IMR-90 (cell line): ENCODE measurements around the gene ATP6V0C. TPM values are rescaled to one million over a fixed set of nuclear protein-coding genes. Genes with fewer than 3 reads are reported as not detected.

ENCODE experiments used
- ATAC-seq: fragments of 200-7000 bp; cut with Tn5 transposase; 2 replicates; pipeline ENCODE4 v1.9.1; 2020; ENCODE audit warnings: low read depth, mild to moderate bottlenecking, moderate library complexity
- BruUV-seq: library from RNA; stranded (reverse); fragments of 400-500 nt; replicated peaks from 2 replicates; lab custom pipeline; 2021; lab: Mats Ljungman, UMichigan
- CTCF ChIA-PET: fragments of 300-600 bp; formaldehyde crosslinking; extraction: SDS; loops from one replicate; lab custom pipeline; 2021; ENCODE audit warnings: antibody characterized with exemption; lab: Yijun Ruan, JAX
- POLR2A ChIA-PET: fragments of 300-600 bp; sonication (Branson Sonifier 250); formaldehyde crosslinking; loops from one replicate; lab custom pipeline; 2022; ENCODE audit warnings: antibody characterized with exemption; ENCODE audit not compliant: unreplicated experiment; lab: Charles Lee
- DNase-seq: peaks from one replicate; pipeline ENCODE4 v3.0.0; 2013
- H2AFZ ChIP-seq: replicated peaks from 2 replicates; pipeline ENCODE3; 2013; ENCODE audit warnings: low read length, mild to moderate bottlenecking; ENCODE audit not compliant: poor library complexity
- H2AK5ac ChIP-seq: 2 replicates; pipeline ENCODE4 v1.6.1; 2013; ENCODE audit warnings: low read depth, low read length, inconsistent platforms
- H2AK9ac ChIP-seq: replicated peaks from 2 replicates; pipeline ENCODE3; 2013; ENCODE audit warnings: mild to moderate bottlenecking, low read depth, low read length, moderate library complexity; ENCODE audit not compliant: poor library complexity
- H2BK120ac ChIP-seq: 2 replicates; pipeline ENCODE4 v1.6.1; 2013; ENCODE audit warnings: low read depth, low read length, inconsistent platforms
- H2BK15ac ChIP-seq: 3 replicates; pipeline ENCODE4 v1.6.1; 2013; ENCODE audit warnings: low read depth, low read length, inconsistent platforms
- H2BK20ac ChIP-seq: 2 replicates; pipeline ENCODE4 v1.6.1; 2013; ENCODE audit warnings: low read depth, mild to moderate bottlenecking, inconsistent platforms, low read length, moderate library complexity
- H2BK5ac ChIP-seq: 2 replicates; pipeline ENCODE4 v1.6.1; 2013; ENCODE audit warnings: mild to moderate bottlenecking, low read depth, low read length, inconsistent platforms; ENCODE audit not compliant: poor library complexity, severe bottlenecking
- H3K14ac ChIP-seq: replicated peaks from 2 replicates; pipeline ENCODE4 v1.6.1; 2013; ENCODE audit warnings: low read depth, low read length, inconsistent platforms
- H3K18ac ChIP-seq: 2 replicates; pipeline ENCODE4 v1.6.1; 2013; ENCODE audit warnings: low read depth, low read length, control low read depth
- H3K23ac ChIP-seq: 2 replicates; pipeline ENCODE4 v1.6.1; 2013; ENCODE audit warnings: low read depth, low read length, inconsistent platforms
- H3K27ac ChIP-seq: 2 replicates; pipeline ENCODE4 v1.5.1; 2013; ENCODE audit warnings: mild to moderate bottlenecking, control low read depth, low read length; ENCODE audit not compliant: insufficient read depth
- H3K27me3 ChIP-seq: 2 replicates; pipeline ENCODE4 v1.6.1; 2013; ENCODE audit warnings: low read length; ENCODE audit not compliant: control insufficient read depth, insufficient read depth
- H3K36me3 ChIP-seq: 2 replicates; pipeline ENCODE4 v1.6.1; 2013; ENCODE audit warnings: low read length, mixed read lengths; ENCODE audit not compliant: control insufficient read depth, insufficient read depth
- H3K4ac ChIP-seq: 2 replicates; pipeline ENCODE4 v1.6.1; 2013; ENCODE audit warnings: low read depth, low read length, inconsistent platforms
- H3K4me1 ChIP-seq: 2 replicates; pipeline ENCODE4 v1.6.1; 2013; ENCODE audit warnings: low read length, mixed read lengths; ENCODE audit not compliant: control insufficient read depth, insufficient read depth
- H3K4me2 ChIP-seq: 2 replicates; pipeline ENCODE4 v1.6.1; 2013; ENCODE audit warnings: low read depth, mild to moderate bottlenecking, control low read depth, low read length, moderate library complexity
- H3K4me3 ChIP-seq: 2 replicates; pipeline ENCODE4 v1.5.1; 2013; ENCODE audit warnings: low read depth, mild to moderate bottlenecking, control low read depth, low read length, moderate library complexity; ENCODE audit not compliant: insufficient read depth
- H3K56ac ChIP-seq: 2 replicates; pipeline ENCODE4 v1.6.1; 2013; ENCODE audit warnings: low read length, inconsistent platforms; ENCODE audit not compliant: insufficient read depth; ENCODE audit errors: extremely low read depth
- H3K79me1 ChIP-seq, 2 experiments: 2 replicates each; pipeline ENCODE4 v1.6.1; 2013; ENCODE audit warnings: low read length in 2 of 2, inconsistent platforms in 1 of 2, low read depth in 1 of 2
- H3K9ac ChIP-seq: 2 replicates; pipeline ENCODE4 v1.6.1; 2013; ENCODE audit warnings: low read depth, low read length, control low read depth
- H3K9me1 ChIP-seq: 2 replicates; pipeline ENCODE4 v1.6.1; 2013; ENCODE audit warnings: low read length, inconsistent platforms; ENCODE audit not compliant: insufficient read depth
- H3K9me3 ChIP-seq: 2 replicates; pipeline ENCODE4 v1.6.1; 2013; ENCODE audit warnings: low read length; ENCODE audit not compliant: control insufficient read depth, insufficient read depth
- H4K20me1 ChIP-seq: 2 replicates; pipeline ENCODE4 v1.6.1; 2013; ENCODE audit warnings: low read length, inconsistent platforms; ENCODE audit not compliant: insufficient read depth
- H4K5ac ChIP-seq: 2 replicates; pipeline ENCODE4 v1.6.1; 2013; ENCODE audit warnings: mild to moderate bottlenecking, low read depth, low read length, control low read depth
- H4K8ac ChIP-seq, 2 experiments: 2 replicates each; pipeline ENCODE4 v1.6.1; 2013; ENCODE audit warnings: low read depth in 2 of 2, low read length in 2 of 2, control low read depth in 1 of 2, inconsistent platforms in 1 of 2
- H4K91ac ChIP-seq: 2 replicates; pipeline ENCODE4 v1.6.1; 2013; ENCODE audit warnings: low read depth, low read length, inconsistent platforms; ENCODE audit not compliant: insufficient read depth
- CEBPB ChIP-seq: IDR thresholded peaks from 2 replicates; pipeline ENCODE4 v1.6.1; 2012; ENCODE audit warnings: low read depth, low read length, improper control_type of control experiment
- MAFK ChIP-seq: IDR thresholded peaks from 2 replicates; pipeline ENCODE4 v1.6.1; 2012; ENCODE audit warnings: low read depth, low read length, improper control_type of control experiment
- POLR2A ChIP-seq: IDR thresholded peaks from 2 replicates; pipeline ENCODE4 v1.6.1; 2012; ENCODE audit warnings: mild to moderate bottlenecking, low read depth, low read length
- RAD21 ChIP-seq: IDR thresholded peaks from 2 replicates; pipeline ENCODE4 v1.6.1; 2012; ENCODE audit warnings: low read length, improper control_type of control experiment
- RFX5 ChIP-seq: IDR thresholded peaks from 2 replicates; pipeline ENCODE4 v1.8.0; 2012; ENCODE audit warnings: low read depth, mild to moderate bottlenecking, low read length, moderate library complexity
- WGBS, 2 experiments: methylation state at CpG; one replicate each; pipeline versions ENCODE4 v1.1.5 to v1.1.7; 2013; ENCODE audit warnings: missing lambda C conversion rate in 2 of 2; ENCODE audit not compliant: insufficient read length in 1 of 2; ENCODE audit errors: extremely low coverage in 2 of 2; 5-methylcytosine and 5-hydroxymethylcytosine counted together
- dilution Hi-C: fragments of 300-500 bp; cut with HindIII; formaldehyde crosslinking; loops from one replicate; pipeline ENCODE4 v1.14.3; 2018; ENCODE audit warnings: low sequenced_read_pairs; ENCODE audit not compliant: unreplicated experiment
- in situ Hi-C: fragments of 300-500 bp; cut with MboI; formaldehyde crosslinking; loops from 3 replicates; pipeline ENCODE4 v1.14.3; 2019; ENCODE audit warnings: low sequenced_read_pairs, inconsistent platforms, mixed read lengths
- intact Hi-C: fragments of 100-400 bp; cut with micrococcal nuclease; formaldehyde crosslinking; loops from 2 replicates; pipeline ENCODE4 v1.10.0; 2022
- polyA plus RNA-seq, 3 experiments: library from polyadenylated mRNA; depleted of rRNA; stranded (reverse); fragments of >200 nt; gene quantifications; 2 replicates each; pipeline ENCODE4 v1.2.3, GENCODE V29; 2012; ENCODE audit warnings: low replicate concordance in 1 of 3
- total RNA-seq: library from RNA; depleted of rRNA; stranded (reverse); fragments of >200 nt; gene quantifications from 2 replicates; pipeline ENCODE4 v1.2.3, GENCODE V29; 2012
- TF ChIP-seq, protein P1 (sequence below): fragments of 150-350 bp; IDR thresholded peaks from 2 replicates; pipeline ENCODE4 v1.6.1; 2017; ENCODE audit warnings: mild to moderate bottlenecking, antibody characterized with exemption, low read length, low read depth

ATP6V0C gene
- total and polyA plus RNA-seq, 2 of the 4 experiments (the other 2 are of a cell fraction), result 8.4 to 107 TPM

GRCh38 chr16:2515180-2515851, 1.6 kb downstream of the ATP6V0C start (continued):
- TF ChIP-seq POLR2A, result no peak

DNA sequence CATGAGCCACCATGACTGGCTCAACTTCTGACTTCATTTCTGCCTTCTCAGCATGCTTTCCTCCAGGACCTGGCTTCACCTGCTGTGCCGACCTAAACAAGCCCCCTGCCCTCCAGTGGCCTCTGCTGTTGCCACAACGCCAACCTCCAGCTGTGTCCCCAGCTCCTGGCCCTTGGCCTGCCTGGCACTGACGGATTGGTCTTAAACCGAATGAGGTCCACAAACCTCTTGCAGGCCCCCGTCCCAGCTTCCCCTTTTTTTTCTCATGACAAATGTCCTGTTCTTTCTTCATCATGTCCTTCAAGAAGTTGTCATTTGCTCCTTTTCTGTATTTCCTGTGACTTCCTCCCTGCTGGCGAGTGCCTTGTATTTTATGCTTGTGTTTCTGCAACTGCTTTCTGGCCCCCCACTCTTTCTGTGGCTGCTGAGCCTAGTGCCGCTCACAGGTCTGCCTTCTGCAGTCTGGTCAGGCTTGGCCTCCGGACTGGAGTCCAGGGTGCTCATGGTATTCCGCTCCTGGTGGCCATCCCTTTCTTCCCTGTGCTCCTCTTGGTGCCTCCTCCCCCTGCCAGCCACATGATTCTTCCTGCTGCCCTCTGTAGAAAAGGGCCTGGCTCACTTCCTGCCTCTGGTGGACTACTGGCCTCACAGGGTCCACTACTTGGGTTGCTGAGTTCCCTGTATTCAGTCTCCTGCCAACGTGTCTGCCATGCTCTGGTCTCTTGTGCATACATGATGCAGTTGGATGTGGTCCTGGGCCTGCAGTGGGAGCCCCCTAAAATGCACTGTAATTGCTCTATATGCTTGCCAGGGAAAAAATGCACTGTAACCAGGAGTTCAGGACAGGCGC, 2.9 kb downstream of the ATP6V0C start:
- dilution Hi-C loops, result no loop called here
- ChIA-PET CTCF (no interaction called here), POLR2A (no interaction called here)
- intact Hi-C loops, result no loop called here
- H2BK15ac ChIP-seq, result no peak overlapping the region
- 81% methylated on average over 10 of the region's 11 CpGs; no CpG with 5 or more reads in 1 of the 2 experiments for WGBS, 2 experiments
- 0 out of 2 replicates have a peak overlapping the region, but pooled peaks have one; percentile 24 for H2AK5ac ChIP-seq
- no peak overlapping the region for H3K14ac ChIP-seq
- peaks cover 8 to 60% of the 10 kb centered on the region in 2 experiments for H3K79me1 ChIP-seq
- H2AFZ ChIP-seq, result no peak overlapping the region
- H2BK120ac ChIP-seq, result no peak overlapping the region
- no peak overlapping the region for H2BK5ac ChIP-seq
- H3K56ac ChIP-seq, result no peak overlapping the region
- H4K91ac ChIP-seq, result no peak overlapping the region
- no peak overlapping the region for H3K27ac ChIP-seq
- H3K9me3 ChIP-seq, result no peaks in the 10 kb centered on the region
- BruUV-seq, result no TSS peak
- H3K36me3 ChIP-seq, result peaks cover 4% of the 10 kb centered on the region; the same call in 1 of the 2 replicates
- no peak overlapping the region for H4K5ac ChIP-seq
- peaks cover 22% of the 10 kb centered on the region for H3K9me1 ChIP-seq
- H3K23ac ChIP-seq, result 0 out of 2 replicates have a peak overlapping the region, but pooled peaks have one; percentile 60
- ATAC-seq (no peak), DNase-seq (peak; percentile 10)
- TF ChIP-seq CEBPB (no peak), RAD21 (no peak), MAFK (no peak), RFX5 (no peak)
- TF ChIP-seq, protein P1, sequence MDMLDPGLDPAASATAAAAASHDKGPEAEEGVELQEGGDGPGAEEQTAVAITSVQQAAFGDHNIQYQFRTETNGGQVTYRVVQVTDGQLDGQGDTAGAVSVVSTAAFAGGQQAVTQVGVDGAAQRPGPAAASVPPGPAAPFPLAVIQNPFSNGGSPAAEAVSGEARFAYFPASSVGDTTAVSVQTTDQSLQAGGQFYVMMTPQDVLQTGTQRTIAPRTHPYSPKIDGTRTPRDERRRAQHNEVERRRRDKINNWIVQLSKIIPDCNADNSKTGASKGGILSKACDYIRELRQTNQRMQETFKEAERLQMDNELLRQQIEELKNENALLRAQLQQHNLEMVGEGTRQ, result peak; percentile 20; the same call in 1 of the 2 replicates
- no peak overlapping the region for H3K18ac ChIP-seq
- in situ Hi-C loops, result no loop called here
- H3K9ac ChIP-seq, result no peak overlapping the region
- H4K8ac ChIP-seq, result no peak overlapping the region
- H3K27me3 ChIP-seq, result no peaks in the 10 kb centered on the region
- peak overlapping the region; percentile 14; the same call in 1 of the 2 replicates for H3K4me2 ChIP-seq
- H3K4me3 ChIP-seq, result no peak overlapping the region
- 0 out of 2 replicates have a peak overlapping the region, but pooled peaks have one; percentile 22 for H3K4ac ChIP-seq
- no peak overlapping the region for H2BK20ac ChIP-seq
- H2AK9ac ChIP-seq, result peak overlapping the region; percentile 45
- H3K4me1 ChIP-seq, result peaks cover 17% of the 10 kb centered on the region
- peaks cover 57% of the 10 kb centered on the region for H4K20me1 ChIP-seq
